ENCODE data around the gene SULF2.

DNA sequence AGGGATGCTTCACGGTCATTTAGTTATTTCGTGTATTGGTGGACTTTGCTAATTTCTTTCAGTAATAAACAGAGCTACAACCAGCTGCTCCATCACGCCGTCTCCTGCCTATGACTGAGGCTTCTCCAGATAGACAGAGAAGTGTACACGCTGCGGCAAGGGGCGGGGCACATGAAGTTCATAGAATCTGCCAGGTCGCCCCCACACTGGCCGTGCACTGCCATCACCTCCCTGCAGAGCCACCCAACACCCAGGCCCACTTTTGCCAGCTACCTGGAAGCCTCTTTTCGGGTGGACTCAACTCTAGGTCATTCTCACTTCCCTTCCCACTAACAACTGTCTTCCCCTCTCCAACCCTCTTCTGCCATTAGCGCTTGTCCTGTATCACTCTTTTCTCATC lies 88.4 kb downstream of the SULF2 start:
- TF ChIP-seq, protein P1, sequence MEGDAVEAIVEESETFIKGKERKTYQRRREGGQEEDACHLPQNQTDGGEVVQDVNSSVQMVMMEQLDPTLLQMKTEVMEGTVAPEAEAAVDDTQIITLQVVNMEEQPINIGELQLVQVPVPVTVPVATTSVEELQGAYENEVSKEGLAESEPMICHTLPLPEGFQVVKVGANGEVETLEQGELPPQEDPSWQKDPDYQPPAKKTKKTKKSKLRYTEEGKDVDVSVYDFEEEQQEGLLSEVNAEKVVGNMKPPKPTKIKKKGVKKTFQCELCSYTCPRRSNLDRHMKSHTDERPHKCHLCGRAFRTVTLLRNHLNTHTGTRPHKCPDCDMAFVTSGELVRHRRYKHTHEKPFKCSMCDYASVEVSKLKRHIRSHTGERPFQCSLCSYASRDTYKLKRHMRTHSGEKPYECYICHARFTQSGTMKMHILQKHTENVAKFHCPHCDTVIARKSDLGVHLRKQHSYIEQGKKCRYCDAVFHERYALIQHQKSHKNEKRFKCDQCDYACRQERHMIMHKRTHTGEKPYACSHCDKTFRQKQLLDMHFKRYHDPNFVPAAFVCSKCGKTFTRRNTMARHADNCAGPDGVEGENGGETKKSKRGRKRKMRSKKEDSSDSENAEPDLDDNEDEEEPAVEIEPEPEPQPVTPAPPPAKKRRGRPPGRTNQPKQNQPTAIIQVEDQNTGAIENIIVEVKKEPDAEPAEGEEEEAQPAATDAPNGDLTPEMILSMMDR (conservative IDR thresholded peaks at IDR 0.05): no peak
- TF ChIP-seq EZH2 (IDR thresholded peaks at IDR 0.05; ENCODE audit: low read depth): no peak

Measured in PC-9 (cell line).